Endothelial cell (in vitro differentiated cells): ENCODE data around the gene FOXP2. TPM values are rescaled to one million over a fixed set of nuclear protein-coding genes. Genes with fewer than 3 reads are reported as not detected.
"Not testable (repeated sequence)": the region's sequence is repeated elsewhere in the genome, so short reads cannot be mapped to it uniquely, and the experiment has no call there.

Source experiments
- DNase-seq: peaks from one replicate; pipeline ENCODE4 v3.0.0; 2021; ENCODE audit warnings: low spot score
- H3K27ac Mint-ChIP-seq: one replicate; pipeline ENCODE4 v1.8.0; 2021; ENCODE audit warnings: mixed read lengths, inconsistent platforms; ENCODE audit not compliant: unreplicated experiment
- H3K27me3 Mint-ChIP-seq: one replicate; pipeline ENCODE4 v1.8.0; 2021; ENCODE audit warnings: mild to moderate bottlenecking, moderate library complexity, mixed read lengths, inconsistent platforms; ENCODE audit not compliant: unreplicated experiment
- H3K36me3 Mint-ChIP-seq: one replicate; pipeline ENCODE4 v1.8.0; 2021; ENCODE audit warnings: mild to moderate bottlenecking, low read depth, mixed read lengths, inconsistent platforms; ENCODE audit not compliant: unreplicated experiment
- H3K4me1 Mint-ChIP-seq: one replicate; pipeline ENCODE4 v1.8.0; 2021; ENCODE audit warnings: mild to moderate bottlenecking, mixed read lengths, inconsistent platforms; ENCODE audit not compliant: unreplicated experiment
- H3K4me3 Mint-ChIP-seq: one replicate; pipeline ENCODE4 v1.8.0; 2021; ENCODE audit warnings: mild to moderate bottlenecking, mixed read lengths, inconsistent platforms; ENCODE audit not compliant: unreplicated experiment
- H3K9me3 Mint-ChIP-seq: one replicate; pipeline ENCODE4 v1.8.0; 2021; ENCODE audit warnings: mixed read lengths, inconsistent platforms; ENCODE audit not compliant: unreplicated experiment
- total RNA-seq: library from RNA; stranded (reverse); fragmentation: NEBNext Ultra II Directional; extraction: Animal tissue kit (Norgen Biotek cat#: 25700); gene quantifications from one replicate; pipeline ENCODE4 v1.2.1, GENCODE V29; 2021; ENCODE audit not compliant: unreplicated experiment
- TF ChIP-seq, protein P1 (sequence below): fragments of 200-600 bp; sonication (generic); IDR thresholded peaks from one replicate; pipeline ENCODE4 v1.5.0; 2021; ENCODE audit warnings: antibody characterized with exemption; ENCODE audit not compliant: unreplicated experiment

The FOXP2 gene
- total RNA-seq, 1 donor from 2014 or later: 9.1 TPM

DNA sequence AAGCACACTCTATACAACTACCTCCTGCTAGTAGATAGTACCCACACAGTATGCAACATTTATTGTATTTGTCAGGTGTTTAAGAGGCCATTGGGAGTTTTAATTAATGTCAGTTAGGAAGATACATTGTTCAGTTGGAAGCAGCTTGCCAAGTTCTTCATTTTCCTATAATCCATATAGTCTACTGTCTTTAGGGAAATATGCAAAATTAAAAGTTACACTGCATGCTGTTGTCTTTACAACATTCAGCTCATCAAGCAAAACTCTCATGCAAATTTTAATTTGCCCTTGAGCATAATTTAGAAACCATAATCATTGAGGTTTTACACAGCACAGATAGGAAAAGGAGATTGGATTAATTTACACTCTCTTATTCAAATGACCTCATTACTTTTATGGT is 17.4 kb downstream of the FOXP2 start:
- Mint-ChIP-seq H3K36me3 (no peaks in the 10 kb centered on the region), H3K4me1 (no peaks in the 10 kb centered on the region)

DNA sequence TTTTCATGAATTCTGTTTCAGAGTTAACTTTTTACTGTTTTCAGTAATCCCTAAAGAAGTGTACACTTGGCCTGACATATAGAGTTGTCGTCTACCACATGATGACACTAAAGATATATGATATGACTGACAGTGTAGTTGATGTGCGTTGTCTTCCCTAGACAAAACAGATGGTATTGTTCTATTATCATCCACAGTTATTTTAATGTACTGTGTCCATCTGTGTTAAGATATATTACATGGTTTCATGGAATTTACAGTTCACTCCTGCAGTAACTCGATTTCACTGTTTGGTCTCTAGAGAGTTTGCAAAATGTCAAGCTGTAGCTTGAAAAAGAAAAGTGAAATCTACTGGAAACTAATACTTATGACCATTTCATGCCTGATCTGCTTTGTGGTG is 18.1 kb downstream of the FOXP2 start:
- Mint-ChIP-seq H3K27ac (no peak overlapping the region), H3K27me3 (no peaks in the 10 kb centered on the region), H3K4me1 (no peaks in the 10 kb centered on the region), H3K4me3 (no peak overlapping the region), H3K9me3 (no peaks in the 10 kb centered on the region), H3K36me3 (no peaks in the 10 kb centered on the region)
- TF ChIP-seq, protein P1, sequence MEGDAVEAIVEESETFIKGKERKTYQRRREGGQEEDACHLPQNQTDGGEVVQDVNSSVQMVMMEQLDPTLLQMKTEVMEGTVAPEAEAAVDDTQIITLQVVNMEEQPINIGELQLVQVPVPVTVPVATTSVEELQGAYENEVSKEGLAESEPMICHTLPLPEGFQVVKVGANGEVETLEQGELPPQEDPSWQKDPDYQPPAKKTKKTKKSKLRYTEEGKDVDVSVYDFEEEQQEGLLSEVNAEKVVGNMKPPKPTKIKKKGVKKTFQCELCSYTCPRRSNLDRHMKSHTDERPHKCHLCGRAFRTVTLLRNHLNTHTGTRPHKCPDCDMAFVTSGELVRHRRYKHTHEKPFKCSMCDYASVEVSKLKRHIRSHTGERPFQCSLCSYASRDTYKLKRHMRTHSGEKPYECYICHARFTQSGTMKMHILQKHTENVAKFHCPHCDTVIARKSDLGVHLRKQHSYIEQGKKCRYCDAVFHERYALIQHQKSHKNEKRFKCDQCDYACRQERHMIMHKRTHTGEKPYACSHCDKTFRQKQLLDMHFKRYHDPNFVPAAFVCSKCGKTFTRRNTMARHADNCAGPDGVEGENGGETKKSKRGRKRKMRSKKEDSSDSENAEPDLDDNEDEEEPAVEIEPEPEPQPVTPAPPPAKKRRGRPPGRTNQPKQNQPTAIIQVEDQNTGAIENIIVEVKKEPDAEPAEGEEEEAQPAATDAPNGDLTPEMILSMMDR: no peak
- no peak for DNase-seq

More for the DNA sequence above, 17.4 kb downstream of the FOXP2 start:
- H3K9me3 Mint-ChIP-seq: no peaks in the 10 kb centered on the region
- H3K27ac Mint-ChIP-seq: no peak overlapping the region
- H3K27me3 Mint-ChIP-seq: no peaks in the 10 kb centered on the region
- no peak for DNase-seq
- TF ChIP-seq, protein P1: no peak
- H3K4me3 Mint-ChIP-seq: no peak overlapping the region

DNA sequence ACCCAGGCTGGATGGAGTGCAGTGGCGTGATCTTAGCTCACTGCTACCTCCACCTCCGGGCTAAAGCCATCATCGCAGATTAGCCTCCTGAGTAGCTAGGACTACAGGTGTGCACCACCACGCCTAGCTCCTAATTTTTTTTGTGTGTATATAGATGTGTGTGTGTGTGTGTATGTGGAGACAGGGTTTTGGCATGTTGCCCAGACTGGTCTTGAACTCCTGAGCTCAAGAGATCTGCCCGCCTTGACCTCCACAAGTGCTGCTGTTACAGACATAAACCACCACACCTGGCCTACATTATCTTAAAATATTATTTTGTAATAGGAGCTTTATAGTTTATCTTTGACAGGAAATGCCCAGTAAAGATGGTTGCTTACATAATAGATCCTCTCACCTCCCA is 25.0 kb downstream of the FOXP2 start:
- H3K27ac Mint-ChIP-seq: no peak overlapping the region
- H3K4me3 Mint-ChIP-seq: no peak overlapping the region
- H3K27me3 Mint-ChIP-seq: no peaks in the 10 kb centered on the region
- TF ChIP-seq, protein P1: no peak
- H3K36me3 Mint-ChIP-seq: no peaks in the 10 kb centered on the region
- no peaks in the 10 kb centered on the region for H3K9me3 Mint-ChIP-seq
- no peaks in the 10 kb centered on the region for H3K4me1 Mint-ChIP-seq
- no peak for DNase-seq

DNA sequence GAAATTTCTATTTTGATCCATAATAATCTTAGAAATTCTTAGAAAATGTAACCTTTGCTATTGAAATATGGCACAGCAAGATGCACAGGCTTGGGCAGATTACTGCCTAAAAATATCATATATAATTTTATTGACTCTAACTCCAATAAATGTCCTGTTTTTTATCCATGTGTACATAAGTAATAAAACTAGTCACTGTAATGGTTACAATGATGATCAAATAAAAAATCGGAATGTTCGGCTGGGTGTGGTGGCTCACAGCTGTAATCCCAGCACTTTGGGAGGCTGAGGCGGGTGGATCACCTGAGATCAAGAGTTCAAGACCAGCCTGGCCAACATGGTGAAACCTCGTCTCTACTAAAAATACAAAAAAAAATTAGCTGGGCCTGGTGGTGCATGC is 26.3 kb downstream of the FOXP2 start:
- H3K4me1 Mint-ChIP-seq, DNase-seq, H3K36me3 Mint-ChIP-seq, H3K9me3 Mint-ChIP-seq, H3K4me3 Mint-ChIP-seq, H3K27ac Mint-ChIP-seq, H3K27me3 Mint-ChIP-seq: not testable (repeated sequence)

DNA sequence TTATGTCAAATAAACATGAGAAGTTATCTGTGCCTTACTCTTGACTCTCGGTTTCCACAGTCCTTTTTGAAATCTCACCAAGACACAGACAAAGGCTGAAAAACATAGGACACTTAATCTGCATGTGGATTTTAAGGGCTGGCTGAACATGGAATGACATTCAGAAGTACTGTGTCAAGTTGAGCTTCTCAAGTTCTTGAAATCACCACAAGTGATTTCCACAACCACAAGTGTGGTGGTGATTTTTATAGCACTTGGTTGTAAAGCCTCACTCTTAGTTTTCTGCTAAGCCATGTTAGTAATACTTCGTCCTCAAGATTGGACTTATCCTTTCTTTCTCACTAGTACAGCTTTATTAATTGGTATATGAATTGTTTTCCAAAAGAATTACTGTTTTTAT is 29.6 kb downstream of the FOXP2 start:
- Mint-ChIP-seq H3K27ac (no peak overlapping the region), H3K27me3 (no peaks in the 10 kb centered on the region), H3K4me3 (no peak overlapping the region), H3K4me1 (no peaks in the 10 kb centered on the region), H3K9me3 (no peaks in the 10 kb centered on the region), H3K36me3 (no peaks in the 10 kb centered on the region)
- DNase-seq: no peak
- TF ChIP-seq, protein P1: no peak

DNA sequence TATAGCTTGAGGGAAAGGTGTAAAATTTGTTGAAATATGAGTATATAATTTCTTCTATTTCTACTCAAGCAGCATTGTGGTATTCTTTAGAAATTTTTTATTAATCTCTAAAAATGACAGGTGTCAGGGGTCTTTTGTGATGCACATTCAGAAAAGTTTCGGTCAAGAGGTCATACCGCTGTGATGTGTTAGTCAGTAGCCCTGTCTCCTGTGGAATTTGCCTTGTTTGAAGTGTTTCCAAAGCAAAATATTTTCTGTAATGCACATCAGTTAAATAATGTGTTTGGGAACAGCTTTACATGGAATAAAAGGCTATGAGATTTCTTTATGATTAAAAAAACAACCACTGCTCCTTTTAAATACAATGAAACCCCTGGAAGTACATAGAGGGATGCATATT is 35.8 kb downstream of the FOXP2 start:
- H3K9me3 Mint-ChIP-seq: no peaks in the 10 kb centered on the region
- H3K4me3 Mint-ChIP-seq: no peak overlapping the region
- no peaks in the 10 kb centered on the region for H3K4me1 Mint-ChIP-seq
- TF ChIP-seq, protein P1: no peak
- H3K36me3 Mint-ChIP-seq: no peaks in the 10 kb centered on the region
- no peak for DNase-seq
- no peaks in the 10 kb centered on the region for H3K27me3 Mint-ChIP-seq
- no peak overlapping the region for H3K27ac Mint-ChIP-seq
